ENCODE data around the gene CACNA1E.

- TF ChIP-seq POLR2AphosphoS5 (IDR thresholded peaks at IDR 0.05; ENCODE audit: low read depth, low read length) (no peak), REST (IDR thresholded peaks at IDR 0.05; ENCODE audit: insufficient read depth in 1 of 2, low read depth in 2 of 2, low read length in 2 of 2) (no peak), TAF1 (IDR thresholded peaks at IDR 0.05; ENCODE audit: borderline replicate concordance, insufficient read depth, low read length) (no peak)
These were observed 229.4 kb downstream of the CACNA1E start for GRCh38 chr1:181712711-181713110.

All from PFSK-1 (cell line).